Measurements from ENCODE around the gene CEP83. TPM values are rescaled to one million over a fixed set of nuclear protein-coding genes. Genes with fewer than 3 reads are reported as not detected.

CEP83 gene
- total RNA-seq, 4 donors from 2014 or later = 12.3 to 23.5 (median 18.4) TPM

- TF ChIP-seq, protein P1, sequence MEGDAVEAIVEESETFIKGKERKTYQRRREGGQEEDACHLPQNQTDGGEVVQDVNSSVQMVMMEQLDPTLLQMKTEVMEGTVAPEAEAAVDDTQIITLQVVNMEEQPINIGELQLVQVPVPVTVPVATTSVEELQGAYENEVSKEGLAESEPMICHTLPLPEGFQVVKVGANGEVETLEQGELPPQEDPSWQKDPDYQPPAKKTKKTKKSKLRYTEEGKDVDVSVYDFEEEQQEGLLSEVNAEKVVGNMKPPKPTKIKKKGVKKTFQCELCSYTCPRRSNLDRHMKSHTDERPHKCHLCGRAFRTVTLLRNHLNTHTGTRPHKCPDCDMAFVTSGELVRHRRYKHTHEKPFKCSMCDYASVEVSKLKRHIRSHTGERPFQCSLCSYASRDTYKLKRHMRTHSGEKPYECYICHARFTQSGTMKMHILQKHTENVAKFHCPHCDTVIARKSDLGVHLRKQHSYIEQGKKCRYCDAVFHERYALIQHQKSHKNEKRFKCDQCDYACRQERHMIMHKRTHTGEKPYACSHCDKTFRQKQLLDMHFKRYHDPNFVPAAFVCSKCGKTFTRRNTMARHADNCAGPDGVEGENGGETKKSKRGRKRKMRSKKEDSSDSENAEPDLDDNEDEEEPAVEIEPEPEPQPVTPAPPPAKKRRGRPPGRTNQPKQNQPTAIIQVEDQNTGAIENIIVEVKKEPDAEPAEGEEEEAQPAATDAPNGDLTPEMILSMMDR (IDR thresholded peaks at IDR 0.05; ENCODE audit: low read depth) = no peak
Measured at GRCh38 chr12:94430304-94430703, 29.4 kb downstream of the CEP83 start.

GRCh38 chr12:94429633-94430032 is 30.0 kb downstream of the CEP83 start:
- TF ChIP-seq, protein P1 (IDR thresholded peaks at IDR 0.05; ENCODE audit: low read depth) = no peak

- TF ChIP-seq, protein P1 (IDR thresholded peaks at IDR 0.05; ENCODE audit: low read depth) = no peak
Measured at GRCh38 chr12:94429191-94429590, 30.5 kb downstream of the CEP83 start.

DNA sequence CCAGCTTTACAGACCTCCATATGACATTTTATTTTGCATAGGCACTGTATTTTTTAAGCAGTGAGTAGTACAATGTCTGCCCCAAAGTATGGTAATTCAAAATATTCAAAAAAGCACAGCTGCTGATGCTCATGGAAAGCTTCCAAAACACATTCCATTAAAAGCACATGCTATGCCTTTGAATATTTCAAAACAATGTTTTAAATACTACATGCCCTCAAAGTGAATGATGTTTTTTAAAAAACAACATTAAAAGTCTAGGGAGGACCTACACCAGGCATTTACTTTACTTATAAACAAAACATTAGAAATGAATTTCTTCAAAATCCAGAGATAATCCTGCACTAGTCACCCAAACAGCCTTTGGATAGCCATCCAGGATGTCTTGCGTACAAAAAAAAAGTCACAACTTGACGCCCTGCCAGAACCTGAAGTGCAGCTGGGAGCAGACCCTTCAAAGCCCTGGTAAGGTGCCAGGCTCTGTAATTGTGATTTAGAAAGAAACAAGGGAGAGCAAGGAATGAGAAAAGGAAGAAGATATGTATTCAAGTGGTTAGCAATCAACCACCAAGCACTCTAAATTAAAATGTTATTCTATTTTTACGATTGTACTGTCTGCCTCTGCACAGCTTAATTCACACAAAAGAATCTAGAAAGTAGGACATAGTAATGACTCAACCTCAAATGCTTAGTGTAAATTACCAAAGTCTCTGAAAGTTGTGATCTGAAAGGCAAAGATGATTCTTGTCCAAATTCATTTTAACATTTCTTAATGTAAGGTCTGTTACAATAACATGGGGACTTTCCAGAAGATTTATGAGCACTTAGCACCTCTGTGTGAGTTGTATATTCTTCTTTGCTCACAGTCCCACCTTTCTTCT is 31.9 kb downstream of the CEP83 start:
- TF ChIP-seq, protein P1 (IDR thresholded peaks at IDR 0.05; ENCODE audit: low read depth) = no peak

DNA sequence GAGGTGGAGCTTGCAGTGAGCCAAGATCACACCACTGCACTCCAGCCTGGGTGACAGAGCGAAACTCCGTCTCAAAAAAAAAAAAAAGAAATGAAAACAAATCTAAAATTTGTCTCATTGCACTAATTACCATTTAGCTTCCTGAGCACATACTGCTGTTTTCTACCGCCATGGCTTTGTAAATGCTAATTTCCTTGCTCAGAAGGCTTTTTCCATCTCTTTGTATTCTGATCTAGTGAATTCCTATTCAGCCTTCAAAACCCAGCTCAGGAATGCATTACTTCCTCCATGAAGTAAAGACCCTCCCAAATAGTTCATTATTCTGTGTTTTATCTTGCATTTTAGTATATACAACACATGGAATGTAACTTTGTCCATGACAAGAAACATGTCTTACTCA is 33.6 kb downstream of the CEP83 start:
- TF ChIP-seq, protein P1 (IDR thresholded peaks at IDR 0.05; ENCODE audit: low read depth) = no peak

GRCh38 chr12:94421868-94422740 is 37.6 kb downstream of the CEP83 start:
- TF ChIP-seq, protein P1 (IDR thresholded peaks at IDR 0.05; ENCODE audit: low read depth) = no peak

DNA sequence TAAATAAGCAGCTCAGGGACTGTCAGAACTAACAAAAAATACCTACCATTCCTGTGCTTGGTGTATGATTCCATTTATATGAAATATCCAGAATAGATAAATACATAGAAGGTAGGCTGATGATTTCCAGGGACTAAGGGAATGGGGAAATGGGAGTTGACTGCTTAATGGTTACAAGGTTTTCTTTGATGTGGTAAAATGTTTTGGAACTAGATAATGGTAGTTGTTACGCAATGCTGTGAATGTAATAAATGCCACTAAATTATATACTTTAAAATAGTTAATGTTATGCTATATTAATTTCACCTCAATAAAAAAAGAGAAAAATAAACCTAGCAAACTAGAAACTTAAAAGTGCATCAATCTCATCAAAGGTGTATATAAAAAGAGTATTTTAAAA is 41.1 kb downstream of the CEP83 start:
- TF ChIP-seq, protein P1 (IDR thresholded peaks at IDR 0.05; ENCODE audit: low read depth) = no peak
